ENCODE results near the gene SGCD.

The SGCD gene

GRCh38 chr5:156460471-156460870 is 133.5 kb downstream of the SGCD start:
- DNase-seq (ENCODE audit: low read depth), result no peak

- no peak for DNase-seq (ENCODE audit: low read depth)
Measured at GRCh38 chr5:156466871-156467270, 139.9 kb downstream of the SGCD start.

GRCh38 chr5:156469636-156470035 is 142.7 kb downstream of the SGCD start:
- DNase-seq (ENCODE audit: low read depth), result no peak

GRCh38 chr5:156471893-156472292 is 144.9 kb downstream of the SGCD start:
- DNase-seq (ENCODE audit: low read depth), result no peak

GRCh38 chr5:156473269-156473908 is 146.4 kb downstream of the SGCD start:
- no peak for DNase-seq (ENCODE audit: low read depth)

GRCh38 chr5:156474251-156474650 is 147.3 kb downstream of the SGCD start:
- DNase-seq (ENCODE audit: low read depth), result no peak

- no peak for DNase-seq (ENCODE audit: low read depth)
Measured at GRCh38 chr5:156475182-156476157, 148.5 kb downstream of the SGCD start.

- DNase-seq (ENCODE audit: low read depth), result no peak
Measured at GRCh38 chr5:156476158-156476551, 149.2 kb downstream of the SGCD start.

- DNase-seq (ENCODE audit: low read depth), result no peak
Measured at GRCh38 chr5:156476678-156477077, 149.7 kb downstream of the SGCD start.

- DNase-seq (ENCODE audit: low read depth), result no peak
Measured at GRCh38 chr5:156477196-156477595, 150.2 kb downstream of the SGCD start.

- DNase-seq (ENCODE audit: low read depth), result no peak
Measured at GRCh38 chr5:156479849-156480248, 152.9 kb downstream of the SGCD start.

GRCh38 chr5:156481741-156482140 is 154.8 kb downstream of the SGCD start:
- DNase-seq (ENCODE audit: low read depth), result no peak

- DNase-seq (ENCODE audit: low read depth), result no peak
Measured at GRCh38 chr5:156482818-156483217, 155.9 kb downstream of the SGCD start.

- no peak for DNase-seq (ENCODE audit: low read depth)
Measured at GRCh38 chr5:156486394-156487238, 159.7 kb downstream of the SGCD start.

- DNase-seq (ENCODE audit: low read depth), result no peak
Measured at GRCh38 chr5:156491766-156492165, 164.8 kb downstream of the SGCD start.

- DNase-seq (ENCODE audit: low read depth), result no peak
Measured at GRCh38 chr5:156496291-156496690, 169.3 kb downstream of the SGCD start.

- no peak for DNase-seq (ENCODE audit: low read depth)
Measured at GRCh38 chr5:156497804-156498208, 170.8 kb downstream of the SGCD start.

- DNase-seq (ENCODE audit: low read depth), result no peak
Measured at GRCh38 chr5:156498226-156498980, 171.4 kb downstream of the SGCD start.

GRCh38 chr5:156500755-156501154 is 173.8 kb downstream of the SGCD start:
- no peak for DNase-seq (ENCODE audit: low read depth)

GRCh38 chr5:156505101-156505500 is 178.1 kb downstream of the SGCD start:
- DNase-seq (ENCODE audit: low read depth), result no peak

GRCh38 chr5:156513123-156513815 is 186.3 kb downstream of the SGCD start:
- no peak for DNase-seq (ENCODE audit: low read depth)
